Activated naive CD4-positive, alpha-beta T cell treated with anti-CD3 and anti-CD28 coated beads, Interleukin-2, amount 50 U/mL, for 24 hours (primary cell): Measurements from ENCODE around the gene GUCD1.
A peak's percentile ranks its signal among the peaks of the same experiment; 100 is the strongest.

ENCODE experiments used
- H3K27ac Mint-ChIP-seq: one replicate; pipeline ENCODE4 v1.8.0; 2021; ENCODE audit warnings: mild to moderate bottlenecking, mixed read lengths
- H3K27me3 Mint-ChIP-seq: one replicate; pipeline ENCODE4 v1.8.0; 2021; ENCODE audit warnings: mixed read lengths
- H3K36me3 Mint-ChIP-seq: one replicate; pipeline ENCODE4 v1.8.0; 2021; ENCODE audit warnings: mixed read lengths
- H3K4me1 Mint-ChIP-seq: one replicate; pipeline ENCODE4 v1.8.0; 2021; ENCODE audit warnings: mixed read lengths
- H3K4me3 Mint-ChIP-seq: one replicate; pipeline ENCODE4 v1.8.0; 2021; ENCODE audit warnings: mild to moderate bottlenecking, mixed read lengths
- H3K9me3 Mint-ChIP-seq: one replicate; pipeline ENCODE4 v1.8.0; 2021; ENCODE audit warnings: mixed read lengths

The GUCD1 gene

GRCh38 chr22:24510637-24511625 is 44.0 kb downstream of the GUCD1 start:
- Mint-ChIP-seq H3K4me1 (peaks cover 13% of the 10 kb centered on the region), H3K27ac (no peak overlapping the region), H3K4me3 (no peak overlapping the region)

DNA sequence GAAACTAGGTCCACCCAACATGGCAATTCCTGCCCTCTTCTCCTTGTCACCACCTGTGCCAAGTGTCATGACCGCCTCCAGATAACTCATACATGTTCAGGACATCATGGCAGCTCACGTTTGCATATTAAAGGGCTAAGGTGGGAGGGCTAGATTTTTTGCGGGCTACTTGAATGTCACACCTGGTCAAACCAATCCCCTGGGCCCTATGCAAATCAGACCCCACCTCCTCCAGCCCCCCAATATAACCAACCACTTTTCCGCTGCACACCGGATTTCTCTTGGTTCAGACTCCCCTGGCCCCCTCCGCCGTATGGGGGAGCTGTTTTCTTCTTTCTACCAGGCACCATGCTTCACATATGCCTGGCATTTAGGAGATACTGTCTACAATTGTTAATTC is 47.2 kb downstream of the GUCD1 start:
- Mint-ChIP-seq H3K9me3 (no peaks in the 10 kb centered on the region), H3K36me3 (no peaks in the 10 kb centered on the region), H3K4me1 (peaks cover 17% of the 10 kb centered on the region), H3K27ac (no peak overlapping the region), H3K27me3 (no peaks in the 10 kb centered on the region), H3K4me3 (no peak overlapping the region)

More at GRCh38 chr22:24510637-24511625, 44.0 kb downstream of the GUCD1 start:
- no peaks in the 10 kb centered on the region for H3K27me3 Mint-ChIP-seq
- H3K36me3 Mint-ChIP-seq, result no peaks in the 10 kb centered on the region
- no peaks in the 10 kb centered on the region for H3K9me3 Mint-ChIP-seq

- no peaks in the 10 kb centered on the region for H3K27me3 Mint-ChIP-seq
- no peaks in the 10 kb centered on the region for H3K9me3 Mint-ChIP-seq
- peak overlapping the region; percentile 19 for H3K27ac Mint-ChIP-seq
- no peaks in the 10 kb centered on the region for H3K36me3 Mint-ChIP-seq
- H3K4me3 Mint-ChIP-seq, result no peak overlapping the region
- peaks cover 14% of the 10 kb centered on the region for H3K4me1 Mint-ChIP-seq
Observed at GRCh38 chr22:24506802-24507438, 48.0 kb downstream of the GUCD1 start.

- no peak overlapping the region for H3K4me3 Mint-ChIP-seq
- no peaks in the 10 kb centered on the region for H3K36me3 Mint-ChIP-seq
- H3K9me3 Mint-ChIP-seq, result no peaks in the 10 kb centered on the region
- H3K27me3 Mint-ChIP-seq, result no peaks in the 10 kb centered on the region
- no peak overlapping the region for H3K27ac Mint-ChIP-seq
- peaks cover 4% of the 10 kb centered on the region for H3K4me1 Mint-ChIP-seq
Observed at GRCh38 chr22:24504956-24505736, 49.8 kb downstream of the GUCD1 start.

DNA sequence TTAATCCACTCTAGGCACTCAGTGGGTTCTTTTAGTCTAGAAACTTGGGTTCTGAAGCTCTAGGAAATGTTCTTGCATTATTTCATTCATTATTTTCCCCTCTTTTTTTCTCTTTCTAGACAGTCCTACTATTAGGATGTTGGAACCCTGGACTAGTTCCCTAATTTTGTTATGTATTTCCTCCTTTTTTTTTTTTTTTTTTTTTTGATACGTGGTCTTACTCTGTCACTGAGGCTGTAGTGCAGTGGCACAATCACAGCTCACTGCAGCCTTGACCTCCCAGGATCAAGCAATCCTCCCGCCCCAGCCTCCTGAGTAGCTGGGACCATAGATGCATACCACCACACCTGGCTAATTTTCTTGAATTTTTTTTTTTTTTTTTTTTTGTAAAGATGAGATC is 50.4 kb downstream of the GUCD1 start:
- H3K27ac Mint-ChIP-seq, result no peak overlapping the region
- H3K27me3 Mint-ChIP-seq, result no peaks in the 10 kb centered on the region
- H3K4me3 Mint-ChIP-seq, result no peak overlapping the region
- H3K9me3 Mint-ChIP-seq, result no peaks in the 10 kb centered on the region
- no peaks in the 10 kb centered on the region for H3K36me3 Mint-ChIP-seq
- peaks cover 4% of the 10 kb centered on the region for H3K4me1 Mint-ChIP-seq

DNA sequence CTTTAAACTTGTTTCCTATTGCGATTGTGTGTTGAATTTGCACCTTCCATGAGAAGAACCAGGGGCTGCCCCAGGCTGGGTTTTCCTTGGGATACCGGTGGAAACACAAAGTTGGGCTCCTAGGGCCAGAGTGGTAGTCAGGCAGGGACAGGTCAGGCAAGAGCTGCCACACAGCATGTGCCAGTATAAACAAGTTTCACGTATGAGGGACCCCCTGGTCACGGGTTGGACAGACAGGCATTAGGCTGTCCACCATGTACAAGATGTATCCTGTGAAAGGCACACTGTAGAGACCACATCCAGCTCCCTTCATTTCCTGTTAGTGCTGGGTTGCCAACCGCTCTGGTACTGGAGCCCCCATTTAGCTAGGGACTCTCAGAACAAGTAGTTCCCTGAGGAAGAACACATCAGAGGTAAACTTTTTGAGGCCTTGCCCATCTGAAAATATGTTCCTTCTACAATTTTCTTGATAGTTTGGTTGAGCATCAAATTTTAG is 51.0 kb downstream of the GUCD1 start:
- H3K36me3 Mint-ChIP-seq, result no peaks in the 10 kb centered on the region
- H3K27me3 Mint-ChIP-seq, result no peaks in the 10 kb centered on the region
- H3K4me3 Mint-ChIP-seq, result no peak overlapping the region
- H3K9me3 Mint-ChIP-seq, result no peaks in the 10 kb centered on the region
- no peak overlapping the region for H3K27ac Mint-ChIP-seq
- peaks cover 4% of the 10 kb centered on the region for H3K4me1 Mint-ChIP-seq

DNA sequence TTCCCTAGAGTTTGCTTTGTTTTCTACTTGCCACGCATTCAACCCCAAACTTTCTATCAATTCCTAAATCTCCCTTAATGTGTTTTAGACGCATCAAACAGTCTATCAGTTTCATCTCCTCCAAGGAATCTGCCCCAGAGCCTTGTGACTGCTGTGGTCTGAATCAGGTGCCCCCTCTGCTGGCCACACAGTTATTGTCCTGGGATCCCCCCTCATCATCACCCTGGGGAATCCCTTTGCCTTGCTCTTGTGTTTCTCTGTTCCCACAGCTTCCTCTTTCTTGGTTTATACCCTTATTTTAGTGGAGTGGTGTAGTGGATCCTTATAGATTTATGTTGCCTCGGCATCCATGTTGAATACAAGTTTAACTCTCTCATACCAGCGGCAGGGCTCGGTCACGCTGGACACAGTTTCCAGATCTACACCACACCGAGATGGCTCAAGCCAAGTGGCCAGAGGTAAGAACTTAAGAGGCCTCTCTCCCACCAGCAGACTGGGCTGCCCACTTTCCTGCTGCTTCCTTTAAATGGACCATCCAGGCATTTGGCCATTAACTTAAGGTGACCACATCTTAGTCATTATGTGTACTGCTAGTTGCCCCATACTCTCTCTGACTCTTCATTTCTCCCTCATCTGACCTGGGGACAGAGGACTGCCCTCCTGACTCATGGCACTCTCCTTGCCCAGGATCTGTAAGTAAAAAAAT is 51.6 kb downstream of the GUCD1 start:
- H3K36me3 Mint-ChIP-seq, result no peaks in the 10 kb centered on the region
- no peaks in the 10 kb centered on the region for H3K27me3 Mint-ChIP-seq
- no peak overlapping the region for H3K27ac Mint-ChIP-seq
- H3K4me1 Mint-ChIP-seq, result peaks cover 7% of the 10 kb centered on the region
- no peaks in the 10 kb centered on the region for H3K9me3 Mint-ChIP-seq
- H3K4me3 Mint-ChIP-seq, result no peak overlapping the region

DNA sequence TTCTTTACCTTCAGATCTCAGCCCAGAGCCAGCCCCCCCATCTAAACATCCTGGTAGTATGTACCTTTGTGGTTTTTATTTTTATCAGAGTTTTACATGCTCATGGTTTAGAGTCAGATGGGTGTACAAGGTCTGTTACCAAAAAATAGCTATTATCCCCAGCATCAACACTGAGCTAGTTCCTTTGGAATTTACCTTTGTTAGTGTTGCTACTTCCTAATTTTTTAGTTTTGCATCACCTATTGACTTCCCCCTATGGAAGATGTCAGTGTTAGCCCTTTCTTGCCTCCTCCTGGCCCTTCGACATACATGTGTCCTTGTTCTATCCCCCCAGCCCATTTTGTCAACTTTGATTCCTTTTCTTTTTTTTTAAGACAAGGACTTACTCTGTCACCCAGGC is 52.4 kb downstream of the GUCD1 start:
- Mint-ChIP-seq H3K27ac (no peak overlapping the region), H3K4me1 (peaks cover 14% of the 10 kb centered on the region), H3K4me3 (no peak overlapping the region)

GRCh38 chr22:24502034-24502433 is 52.9 kb downstream of the GUCD1 start:
- Mint-ChIP-seq H3K4me3 (no peak overlapping the region), H3K9me3 (no peaks in the 10 kb centered on the region), H3K4me1 (peaks cover 15% of the 10 kb centered on the region), H3K27me3 (no peaks in the 10 kb centered on the region), H3K36me3 (no peaks in the 10 kb centered on the region), H3K27ac (no peak overlapping the region)

More for the DNA sequence above, 52.4 kb downstream of the GUCD1 start:
- Mint-ChIP-seq H3K27me3 (no peaks in the 10 kb centered on the region), H3K9me3 (no peaks in the 10 kb centered on the region), H3K36me3 (no peaks in the 10 kb centered on the region)

DNA sequence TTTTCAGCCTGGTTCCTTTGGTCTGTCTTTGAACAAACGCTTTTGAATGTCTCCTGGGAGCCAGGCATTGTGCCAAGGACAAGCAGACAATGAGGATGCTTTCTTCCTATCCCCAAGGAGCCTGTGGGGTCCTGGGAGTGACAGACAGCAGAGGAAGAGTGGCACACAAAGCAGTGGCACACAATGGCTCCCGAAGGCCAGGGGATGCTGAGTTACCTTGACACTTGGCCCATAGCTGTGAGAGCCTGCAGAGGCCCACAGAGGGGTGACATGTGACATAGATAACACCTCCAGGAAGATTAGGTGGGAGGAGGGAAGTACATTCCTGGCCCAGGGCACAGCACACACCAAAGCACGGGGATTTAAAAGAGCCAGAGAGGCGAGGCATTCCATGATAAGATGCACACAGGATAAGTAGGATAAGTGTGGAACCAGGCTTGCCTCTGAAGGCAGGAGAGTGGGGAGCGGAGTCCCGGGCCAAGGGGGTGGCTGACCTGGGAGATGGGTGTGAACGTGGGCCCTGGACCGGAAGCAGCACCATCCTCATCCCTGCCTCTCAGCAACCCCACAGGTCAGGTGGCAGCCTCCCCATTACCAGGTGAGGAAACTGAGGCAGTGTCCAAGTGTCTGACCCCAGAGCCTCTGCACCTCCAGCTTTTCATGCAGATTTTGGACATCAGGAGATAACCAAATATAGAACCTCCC is 53.5 kb downstream of the GUCD1 start:
- H3K36me3 Mint-ChIP-seq, result no peaks in the 10 kb centered on the region
- peaks cover 1% of the 10 kb centered on the region for H3K27me3 Mint-ChIP-seq
- no peak overlapping the region for H3K27ac Mint-ChIP-seq
- H3K9me3 Mint-ChIP-seq, result no peaks in the 10 kb centered on the region
- H3K4me1 Mint-ChIP-seq, result peaks cover 15% of the 10 kb centered on the region
- H3K4me3 Mint-ChIP-seq, result no peak overlapping the region

DNA sequence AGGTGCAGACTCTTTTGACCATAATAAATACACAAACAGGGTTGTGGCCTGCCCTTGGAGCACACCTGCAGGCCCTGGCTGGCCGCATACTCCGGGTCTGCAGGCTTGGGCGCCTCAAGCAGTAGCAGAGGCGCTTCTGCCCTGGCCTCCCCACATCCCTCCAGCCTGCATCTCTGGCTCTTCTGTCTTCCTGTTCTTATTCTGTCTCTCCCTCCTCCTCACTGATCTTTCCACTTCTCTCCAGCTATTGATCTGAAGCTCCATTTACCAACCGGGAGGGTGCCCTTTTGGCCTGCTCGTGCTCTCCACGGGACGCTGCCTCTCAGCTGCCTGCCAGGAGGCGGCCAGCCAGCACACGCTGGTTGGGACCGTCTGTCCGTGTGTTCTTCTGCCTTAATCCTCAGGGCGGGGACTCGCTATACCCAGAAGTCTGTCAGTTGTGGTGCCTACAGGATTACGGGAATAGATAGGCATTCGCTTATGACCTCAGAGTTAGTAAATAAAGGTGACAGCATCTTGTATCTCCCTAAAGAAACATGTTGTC is 54.6 kb downstream of the GUCD1 start:
- Mint-ChIP-seq H3K4me3 (no peak overlapping the region), H3K27me3 (peaks cover 1% of the 10 kb centered on the region), H3K27ac (no peak overlapping the region), H3K4me1 (peaks cover 15% of the 10 kb centered on the region), H3K9me3 (no peaks in the 10 kb centered on the region), H3K36me3 (no peaks in the 10 kb centered on the region)

DNA sequence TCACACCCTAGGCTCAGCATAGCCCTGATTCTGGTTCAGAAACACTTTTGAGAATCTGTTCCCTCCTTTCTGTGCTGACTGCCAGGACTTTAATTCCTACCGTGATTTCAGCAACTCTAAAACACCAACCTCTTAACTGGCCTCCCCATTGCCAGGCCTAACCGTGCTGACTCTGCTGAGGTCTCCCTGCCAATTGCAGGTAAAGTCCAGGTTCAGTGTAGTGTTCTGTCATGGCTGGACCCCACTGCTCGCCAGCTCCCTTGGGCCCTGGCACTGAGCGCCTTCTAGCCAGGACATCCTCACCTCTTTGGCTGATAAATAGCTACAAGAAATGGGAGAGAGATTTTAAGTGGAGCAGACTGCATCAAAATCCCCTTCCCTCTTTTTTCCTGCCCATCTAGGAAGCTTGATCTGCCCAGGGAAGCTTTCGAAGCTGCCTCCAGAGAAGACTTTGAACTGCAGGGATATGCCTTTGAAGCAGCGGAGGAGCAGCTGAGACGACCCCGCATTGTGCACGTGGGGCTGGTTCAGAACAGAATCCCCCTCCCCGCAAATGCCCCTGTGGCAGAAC is 55.1 kb downstream of the GUCD1 start:
- Mint-ChIP-seq H3K4me1 (peaks cover 15% of the 10 kb centered on the region), H3K4me3 (no peak overlapping the region), H3K27me3 (peaks cover 1% of the 10 kb centered on the region), H3K9me3 (no peaks in the 10 kb centered on the region), H3K27ac (no peak overlapping the region), H3K36me3 (no peaks in the 10 kb centered on the region)

GRCh38 chr22:24498824-24499223 is 56.1 kb downstream of the GUCD1 start:
- Mint-ChIP-seq H3K4me3 (no peak overlapping the region), H3K27me3 (peaks cover 5% of the 10 kb centered on the region), H3K36me3 (no peaks in the 10 kb centered on the region), H3K4me1 (peaks cover 15% of the 10 kb centered on the region), H3K9me3 (no peaks in the 10 kb centered on the region), H3K27ac (no peak overlapping the region)

- no peak overlapping the region for H3K4me3 Mint-ChIP-seq
Observed at GRCh38 chr22:24497841-24498258, 57.1 kb downstream of the GUCD1 start.

More at GRCh38 chr22:24497841-24498258, 57.1 kb downstream of the GUCD1 start:
- Mint-ChIP-seq H3K9me3 (no peaks in the 10 kb centered on the region), H3K27ac (peak overlapping the region; percentile 4), H3K4me1 (peaks cover 11% of the 10 kb centered on the region), H3K36me3 (no peaks in the 10 kb centered on the region), H3K27me3 (peaks cover 10% of the 10 kb centered on the region)
